ENCODE results near the gene CNTNAP5. TPM values are rescaled to one million over a fixed set of nuclear protein-coding genes. Genes with fewer than 3 reads are reported as not detected.

CNTNAP5 gene
- total and polyA plus RNA-seq, 2 of the 8 experiments (the other 6 are each of a cell fraction or from before 2014, with no cell fraction given): 0.11 to 0.76 TPM

GRCh38 chr2:124308319-124309062 is 283.4 kb downstream of the CNTNAP5 start (continued):
- TF ChIP-seq POLR2A (IDR thresholded peaks at IDR 0.05; ENCODE audit: control extremely low read depth in 1 of 2, low read depth in 2 of 2, low read length in 2 of 2) (no peak), CBX8 (IDR thresholded peaks at IDR 0.05; ENCODE audit: borderline replicate concordance, low read depth, low read length) (no peak), EGR1 (IDR thresholded peaks at IDR 0.05; ENCODE audit: borderline replicate concordance, low read depth, low read length) (no peak), CHD7 (IDR thresholded peaks at IDR 0.05; ENCODE audit: insufficient replicate concordance, low read length) (no peak), GABPA (IDR thresholded peaks at IDR 0.05; ENCODE audit: borderline replicate concordance, insufficient read depth, low read length) (no peak), HDAC6 (IDR thresholded peaks at IDR 0.05; ENCODE audit: low read depth, low read length) (no peak), ZNF274 (IDR thresholded peaks at IDR 0.05; ENCODE audit: borderline replicate concordance, extremely low read depth, low read length) (no peak), CTBP2 (IDR thresholded peaks at IDR 0.05; ENCODE audit: borderline replicate concordance, insufficient read depth, insufficient read length, low read length) (no peak), E2F6 (IDR thresholded peaks at IDR 0.05) (no peak), SP2 (IDR thresholded peaks at IDR 0.05; ENCODE audit: low read length) (no peak)

Measured in H1 (cell line).